ENCODE results near the gene MRPL58.

- no peak for TF ChIP-seq CTCF (IDR thresholded peaks at IDR 0.05)
- no peak for TF ChIP-seq POLR2A (IDR thresholded peaks at IDR 0.05)
Observed at GRCh38 chr17:75044716-75045115, 32.2 kb downstream of the MRPL58 start.

Measured in body of pancreas (tissue), 4 donors.